Astrocyte of the spinal cord (primary cell): ENCODE data around the gene ZFP62.

ENCODE experiments used
- DNase-seq: peaks from one replicate; pipeline ENCODE4 v3.0.0; 2011; ENCODE audit warnings: low read depth, low spot score
- H3K4me3 ChIP-seq: 2 replicates; pipeline ENCODE4 v1.5.1; 2011; ENCODE audit warnings: low read depth, mild to moderate bottlenecking, low read length, moderate library complexity
- CTCF ChIP-seq: IDR thresholded peaks from 2 replicates; pipeline ENCODE4 v1.5.1; 2012; ENCODE audit warnings: low read depth, mild to moderate bottlenecking, low read length, inconsistent platforms
- in situ Hi-C: cut with HindIII; loops from 2 replicates; pipeline ENCODE4 v1.10.0; 2017; ENCODE audit warnings: low sequenced_read_pairs

ZFP62 gene

GRCh38 chr5:180824630-180825476 is 36.2 kb downstream of the ZFP62 start:
- no peak overlapping the region for H3K4me3 ChIP-seq
- no peak for DNase-seq
- in situ Hi-C loops, result no loop called here
- no peak for TF ChIP-seq CTCF

- no peak for DNase-seq
- H3K4me3 ChIP-seq, result no peak overlapping the region
- in situ Hi-C loops, result no loop called here
- no peak for TF ChIP-seq CTCF
Measured at GRCh38 chr5:180823940-180824629, 37.0 kb downstream of the ZFP62 start.

GRCh38 chr5:180823346-180823745 is 37.7 kb downstream of the ZFP62 start:
- no peak overlapping the region for H3K4me3 ChIP-seq
- no peak for DNase-seq
- TF ChIP-seq CTCF, result no peak
- in situ Hi-C loops, result no loop called here

- no peak overlapping the region for H3K4me3 ChIP-seq
- in situ Hi-C loops, result no loop called here
- no peak for TF ChIP-seq CTCF
- no peak for DNase-seq
Measured at GRCh38 chr5:180821538-180821937, 39.5 kb downstream of the ZFP62 start.

- in situ Hi-C loops, result no loop called here
- no peak for DNase-seq
- TF ChIP-seq CTCF, result no peak
- no peak overlapping the region for H3K4me3 ChIP-seq
Measured at GRCh38 chr5:180820788-180821321, 40.2 kb downstream of the ZFP62 start.

- in situ Hi-C loops, result no loop called here
- no peak for DNase-seq
- no peak for TF ChIP-seq CTCF
- no peak overlapping the region for H3K4me3 ChIP-seq
Measured at GRCh38 chr5:180818677-180819341, 42.3 kb downstream of the ZFP62 start.
